Nephron (organoid): ENCODE data around the gene LRRIQ4.

Experiments
- H3K27ac Mint-ChIP-seq, 3 experiments: 2 replicates each; pipeline ENCODE4 v1.8.0; 2020; ENCODE audit warnings: mixed read lengths in 3 of 3, mild to moderate bottlenecking in 2 of 3, moderate library complexity in 1 of 3
- H3K27me3 Mint-ChIP-seq: 2 replicates; pipeline ENCODE4 v1.8.0; 2021; ENCODE audit warnings: low read depth, mild to moderate bottlenecking, moderate library complexity, mixed read lengths
- H3K36me3 Mint-ChIP-seq: 2 replicates; pipeline ENCODE4 v1.8.0; 2020; ENCODE audit warnings: low read depth, mixed read lengths
- H3K4me1 Mint-ChIP-seq: 2 replicates; pipeline ENCODE4 v1.8.0; 2020; ENCODE audit warnings: mixed read lengths
- H3K4me3 Mint-ChIP-seq, 3 experiments: 2 replicates each; pipeline ENCODE4 v1.8.0; 2020; ENCODE audit warnings: mild to moderate bottlenecking in 3 of 3, mixed read lengths in 3 of 3, moderate library complexity in 2 of 3
- H3K9me3 Mint-ChIP-seq: 2 replicates; pipeline ENCODE4 v1.8.0; 2020; ENCODE audit warnings: mixed read lengths
- TF ChIP-seq, protein P1 (sequence below), 3 experiments: fragments of 200-600 bp; sonication (generic); IDR thresholded peaks; one replicate each; pipeline ENCODE4 v1.5.0; 2021; ENCODE audit warnings: antibody characterized with exemption in 3 of 3; ENCODE audit not compliant: unreplicated experiment in 3 of 3

Gene LRRIQ4

DNA sequence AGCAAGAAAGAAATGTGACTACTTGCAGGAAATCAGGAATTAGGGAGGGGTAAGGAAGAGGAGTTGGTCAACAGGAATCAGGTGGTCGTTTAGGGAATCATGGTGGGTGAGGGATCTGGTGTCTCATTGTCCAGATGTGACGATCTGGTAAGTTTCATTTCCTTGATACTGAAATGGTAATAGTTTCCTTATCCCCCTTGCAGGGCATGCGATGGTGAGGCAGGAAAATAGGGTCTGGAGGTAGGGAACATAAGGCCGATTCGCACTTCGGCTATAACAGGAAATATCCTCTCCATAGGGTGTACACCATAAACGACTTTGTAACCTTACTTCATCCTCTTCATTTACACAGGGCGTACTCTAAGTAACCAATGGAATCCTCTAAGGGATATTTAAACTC, 608 bp downstream of the LRRIQ4 start:
- H3K36me3 Mint-ChIP-seq, result no peaks in the 10 kb centered on the region
- H3K9me3 Mint-ChIP-seq, result peaks cover 16% of the 10 kb centered on the region
- peak overlapping the region; percentile 14 to 64 (median 55) for H3K27ac Mint-ChIP-seq
- TF ChIP-seq, protein P1, sequence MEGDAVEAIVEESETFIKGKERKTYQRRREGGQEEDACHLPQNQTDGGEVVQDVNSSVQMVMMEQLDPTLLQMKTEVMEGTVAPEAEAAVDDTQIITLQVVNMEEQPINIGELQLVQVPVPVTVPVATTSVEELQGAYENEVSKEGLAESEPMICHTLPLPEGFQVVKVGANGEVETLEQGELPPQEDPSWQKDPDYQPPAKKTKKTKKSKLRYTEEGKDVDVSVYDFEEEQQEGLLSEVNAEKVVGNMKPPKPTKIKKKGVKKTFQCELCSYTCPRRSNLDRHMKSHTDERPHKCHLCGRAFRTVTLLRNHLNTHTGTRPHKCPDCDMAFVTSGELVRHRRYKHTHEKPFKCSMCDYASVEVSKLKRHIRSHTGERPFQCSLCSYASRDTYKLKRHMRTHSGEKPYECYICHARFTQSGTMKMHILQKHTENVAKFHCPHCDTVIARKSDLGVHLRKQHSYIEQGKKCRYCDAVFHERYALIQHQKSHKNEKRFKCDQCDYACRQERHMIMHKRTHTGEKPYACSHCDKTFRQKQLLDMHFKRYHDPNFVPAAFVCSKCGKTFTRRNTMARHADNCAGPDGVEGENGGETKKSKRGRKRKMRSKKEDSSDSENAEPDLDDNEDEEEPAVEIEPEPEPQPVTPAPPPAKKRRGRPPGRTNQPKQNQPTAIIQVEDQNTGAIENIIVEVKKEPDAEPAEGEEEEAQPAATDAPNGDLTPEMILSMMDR (IDR thresholded peaks at IDR 0.05; ENCODE audit: unreplicated experiment in 3 of 3), result no peak
- H3K27me3 Mint-ChIP-seq, result no peaks in the 10 kb centered on the region
- peaks cover 9% of the 10 kb centered on the region for H3K4me1 Mint-ChIP-seq
- H3K4me3 Mint-ChIP-seq, result peak overlapping the region; percentile 67 to 94 (median 80)

DNA sequence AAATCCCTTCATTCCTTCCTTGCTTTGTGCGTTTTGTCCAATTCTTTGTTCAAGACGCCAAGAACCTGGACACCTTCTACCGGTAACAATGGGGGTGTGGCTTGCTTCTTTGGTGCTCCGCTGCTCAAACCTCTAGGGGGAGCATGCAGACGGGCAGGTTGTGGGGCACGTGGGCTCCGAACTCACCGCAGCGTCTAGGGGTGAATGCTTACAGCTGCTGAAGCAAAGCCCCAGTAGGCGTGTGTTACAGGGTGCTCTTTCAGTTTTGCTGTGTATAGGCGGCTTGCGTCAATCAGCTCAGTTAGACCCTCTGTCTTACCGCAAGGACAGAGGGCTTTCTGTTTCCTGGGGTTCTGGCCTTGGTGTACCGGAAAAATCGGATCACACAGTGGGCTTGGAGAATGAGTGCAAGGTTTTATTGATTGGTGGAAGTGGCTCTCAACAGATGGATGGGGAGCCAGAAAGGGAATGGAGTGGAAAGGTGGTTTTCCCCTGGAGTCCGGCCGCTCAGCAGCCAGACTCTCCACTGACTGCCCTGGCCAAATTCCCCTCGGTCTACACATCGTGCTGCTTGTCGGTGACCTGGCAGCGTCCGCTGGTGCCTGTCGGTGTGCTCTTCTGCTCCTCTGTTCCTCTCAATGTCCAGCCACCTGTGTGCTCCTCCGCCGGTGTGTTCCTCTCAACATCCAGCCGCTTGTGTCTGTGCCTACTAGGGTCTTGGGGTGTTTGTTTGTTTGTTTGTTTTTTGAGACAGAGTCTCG, 1.3 kb downstream of the LRRIQ4 start:
- H3K4me1 Mint-ChIP-seq, result peaks cover 9% of the 10 kb centered on the region
- H3K4me3 Mint-ChIP-seq, result peak overlapping the region; percentile 67 to 94 (median 80)
- H3K27me3 Mint-ChIP-seq, result no peaks in the 10 kb centered on the region
- H3K36me3 Mint-ChIP-seq, result no peaks in the 10 kb centered on the region
- peak overlapping the region in 1 of 3 experiments; percentile 55 for H3K27ac Mint-ChIP-seq
- TF ChIP-seq, protein P1 (IDR thresholded peaks at IDR 0.05; ENCODE audit: unreplicated experiment in 3 of 3), result no peak
- H3K9me3 Mint-ChIP-seq, result peaks cover 16% of the 10 kb centered on the region

GRCh38 chr3:169815590-169816150, 3.0 kb downstream of the LRRIQ4 start:
- Mint-ChIP-seq H3K27me3 (no peaks in the 10 kb centered on the region), H3K4me1 (peaks cover 9% of the 10 kb centered on the region), H3K27ac (no peak overlapping the region), H3K4me3 (no peak overlapping the region), H3K9me3 (peaks cover 16% of the 10 kb centered on the region), H3K36me3 (no peaks in the 10 kb centered on the region)
- TF ChIP-seq, protein P1 (IDR thresholded peaks at IDR 0.05; ENCODE audit: unreplicated experiment in 3 of 3), result no peak

GRCh38 chr3:169818316-169818715, 5.6 kb downstream of the LRRIQ4 start:
- Mint-ChIP-seq H3K27me3 (no peaks in the 10 kb centered on the region), H3K4me1 (no peaks in the 10 kb centered on the region), H3K36me3 (no peaks in the 10 kb centered on the region), H3K27ac (no peak overlapping the region), H3K4me3 (no peak overlapping the region), H3K9me3 (peaks cover 11% of the 10 kb centered on the region)
- TF ChIP-seq, protein P1 (IDR thresholded peaks at IDR 0.05; ENCODE audit: unreplicated experiment in 3 of 3), result no peak

GRCh38 chr3:169822091-169822490, 9.4 kb downstream of the LRRIQ4 start:
- Mint-ChIP-seq H3K36me3 (no peaks in the 10 kb centered on the region), H3K27me3 (peaks cover 3% of the 10 kb centered on the region), H3K27ac (no peak overlapping the region), H3K4me3 (no peak overlapping the region), H3K9me3 (no peaks in the 10 kb centered on the region), H3K4me1 (no peaks in the 10 kb centered on the region)
- TF ChIP-seq, protein P1 (IDR thresholded peaks at IDR 0.05; ENCODE audit: unreplicated experiment in 3 of 3), result no peak

DNA sequence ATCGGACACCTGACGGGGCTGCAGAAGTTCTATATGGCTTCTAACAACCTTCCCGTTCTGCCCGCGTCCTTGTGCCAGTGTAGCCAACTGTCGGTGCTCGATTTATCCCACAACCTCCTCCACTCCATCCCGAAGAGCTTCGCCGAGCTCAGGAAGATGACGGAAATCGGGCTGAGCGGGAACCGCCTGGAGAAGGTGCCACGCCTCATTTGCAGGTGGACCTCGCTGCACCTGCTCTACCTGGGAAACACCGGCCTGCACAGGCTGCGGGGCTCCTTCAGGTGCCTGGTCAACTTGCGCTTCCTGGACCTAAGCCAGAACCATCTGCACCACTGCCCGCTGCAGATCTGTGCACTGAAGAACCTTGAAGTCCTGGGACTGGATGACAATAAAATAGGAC, 9.9 kb downstream of the LRRIQ4 start:
- TF ChIP-seq, protein P1 (IDR thresholded peaks at IDR 0.05; ENCODE audit: unreplicated experiment in 3 of 3), result no peak
- Mint-ChIP-seq H3K4me1 (no peaks in the 10 kb centered on the region), H3K9me3 (no peaks in the 10 kb centered on the region), H3K4me3 (no peak overlapping the region), H3K36me3 (no peaks in the 10 kb centered on the region), H3K27ac (no peak overlapping the region), H3K27me3 (peaks cover 3% of the 10 kb centered on the region)
